GM18498 (cell line): ENCODE measurements around the gene DGKQ.
A peak's percentile ranks its signal among the peaks of the same experiment; 100 is the strongest.

Source experiments
- ATAC-seq: cut with Tn5 transposase; IDR thresholded peaks from one replicate; pipeline ENCODE4 v1.9.1; 2021; ENCODE audit warnings: mild to moderate bottlenecking, moderate library complexity; ENCODE audit not compliant: unreplicated experiment

Gene DGKQ

GRCh38 chr4:973431-974397 is at the start of gene DGKQ:
Gene DGKQ, minus strand, starts transcription at chr4:973569. Its CDS starts 87 bp downstream, at chr4:973482.
- ATAC-seq, result peak; percentile 78

- ATAC-seq, result no peak
Observed at GRCh38 chr4:1022739-1023066, 49.3 kb upstream of the DGKQ start.

- no peak for ATAC-seq
Observed at GRCh38 chr4:1022051-1022738, 48.8 kb upstream of the DGKQ start.

- ATAC-seq, result peak; percentile 67
Observed at GRCh38 chr4:1021386-1022050, 48.1 kb upstream of the DGKQ start.

- ATAC-seq, result no peak
Observed at GRCh38 chr4:1019729-1020470, 46.5 kb upstream of the DGKQ start.

- ATAC-seq, result no peak
Observed at GRCh38 chr4:1019320-1019719, 46.0 kb upstream of the DGKQ start.

- ATAC-seq, result no peak
Observed at GRCh38 chr4:1018147-1019020, 45.0 kb upstream of the DGKQ start.

GRCh38 chr4:1017706-1018105 is 44.3 kb upstream of the DGKQ start:
- ATAC-seq, result no peak

- no peak for ATAC-seq
Observed at GRCh38 chr4:1017211-1017610, 43.8 kb upstream of the DGKQ start.

- no peak for ATAC-seq
Observed at GRCh38 chr4:1015746-1016145, 42.4 kb upstream of the DGKQ start.

GRCh38 chr4:1015179-1015578 is 41.8 kb upstream of the DGKQ start:
- ATAC-seq, result no peak

- no peak for ATAC-seq
Observed at GRCh38 chr4:1014291-1015167, 41.2 kb upstream of the DGKQ start.

- no peak for ATAC-seq
Observed at GRCh38 chr4:1013225-1014073, 40.1 kb upstream of the DGKQ start.

- ATAC-seq, result no peak
Observed at GRCh38 chr4:1012034-1012739, 38.8 kb upstream of the DGKQ start.

- ATAC-seq, result no peak
Observed at GRCh38 chr4:1011666-1012033, 38.3 kb upstream of the DGKQ start.

GRCh38 chr4:1011022-1011665 is 37.8 kb upstream of the DGKQ start, which contains the start of gene FGFRL1:
Gene FGFRL1, plus strand, starts transcription at chr4:1011626. Its CDS starts 860 bp downstream, at chr4:1012486.
- ATAC-seq, result peak; percentile 52
